GM12891 (cell line): ENCODE measurements around the gene UTP14A.

ENCODE experiments used
- DNase-seq: peaks from one replicate; pipeline ENCODE4 v3.0.0; 2011; ENCODE audit warnings: low spot score; ENCODE audit not compliant: insufficient read length
- FAIRE-seq: peaks from 2 replicates; lab custom pipeline; 2011; peaks lifted over from hg19 to GRCh38; lab: Jason Lieb, UNC
- PAX5 ChIP-seq: IDR thresholded peaks from 2 replicates; pipeline ENCODE4 v1.6.1; 2011; ENCODE audit warnings: low read length, moderate library complexity, mild to moderate bottlenecking; ENCODE audit not compliant: insufficient read depth, severe bottlenecking
- POLR2A ChIP-seq: IDR thresholded peaks from 2 replicates; pipeline ENCODE4 v1.6.1; 2011; ENCODE audit warnings: low read depth, low read length, control low read depth
- POLR2AphosphoS5 ChIP-seq: IDR thresholded peaks from 2 replicates; pipeline ENCODE4 v1.6.1; 2011; ENCODE audit warnings: low read depth, low read length, control low read depth
- POU2F2 ChIP-seq: IDR thresholded peaks from 2 replicates; pipeline ENCODE4 v1.6.1; 2011; ENCODE audit warnings: low read depth, mild to moderate bottlenecking, control low read depth, low read length, moderate library complexity
- SPI1 ChIP-seq: IDR thresholded peaks from 2 replicates; pipeline ENCODE4 v1.6.1; 2011; ENCODE audit warnings: low read depth, low read length, control low read depth
- TAF1 ChIP-seq: IDR thresholded peaks from 2 replicates; pipeline ENCODE4 v1.6.1; 2011; ENCODE audit warnings: low read depth, low read length, control low read depth

Gene UTP14A

DNA sequence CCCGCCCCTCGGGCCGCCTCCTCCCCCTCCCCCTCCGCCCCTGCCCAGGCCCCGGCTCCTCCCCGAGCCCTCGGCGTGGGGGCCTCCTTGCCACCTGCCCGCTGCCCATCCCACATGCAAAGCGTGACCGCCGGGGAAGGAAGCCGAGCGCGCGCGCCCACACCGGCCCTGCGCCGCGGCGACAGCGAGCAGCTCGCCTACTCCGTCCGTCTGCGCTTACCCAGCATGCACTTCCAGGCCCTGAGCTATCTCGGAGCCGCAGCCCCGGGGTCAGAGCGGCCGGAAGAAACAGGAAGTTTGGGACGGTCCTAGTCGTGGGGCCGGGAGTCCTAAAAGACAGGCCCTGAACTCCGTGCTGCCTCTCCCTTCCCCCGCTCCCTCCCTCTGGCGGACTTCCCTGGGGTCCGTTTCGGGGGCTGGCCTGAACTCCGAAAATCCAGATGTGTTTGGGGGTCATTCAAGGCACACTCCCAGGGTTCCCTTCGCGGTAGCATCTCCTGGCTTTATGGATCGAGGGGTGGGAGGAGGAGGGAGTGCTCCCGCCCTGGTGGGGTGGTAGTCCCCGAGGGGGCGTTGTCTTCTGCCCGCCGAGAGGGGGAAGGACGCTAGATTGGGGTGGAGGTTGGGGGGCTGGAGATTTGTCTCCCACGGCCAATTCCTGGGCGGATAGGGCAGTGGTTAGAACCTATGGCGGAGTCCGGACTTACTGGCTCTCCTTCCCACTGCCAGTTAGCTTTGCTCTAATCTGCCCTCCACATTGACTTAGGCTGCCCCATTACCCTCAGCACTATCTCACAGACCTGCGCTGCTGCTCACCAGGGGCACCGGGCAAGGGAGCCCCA, 51.5 kb downstream of the UTP14A start:
- DNase-seq (no peak), FAIRE-seq (peak; percentile 96)
- 0 out of 2 replicates have a peak, but pooled peaks have one; percentile 26 for TF ChIP-seq POLR2A
- no peak for TF ChIP-seq TAF1
- TF ChIP-seq SPI1, result no peak
- no peak for TF ChIP-seq PAX5

DNA sequence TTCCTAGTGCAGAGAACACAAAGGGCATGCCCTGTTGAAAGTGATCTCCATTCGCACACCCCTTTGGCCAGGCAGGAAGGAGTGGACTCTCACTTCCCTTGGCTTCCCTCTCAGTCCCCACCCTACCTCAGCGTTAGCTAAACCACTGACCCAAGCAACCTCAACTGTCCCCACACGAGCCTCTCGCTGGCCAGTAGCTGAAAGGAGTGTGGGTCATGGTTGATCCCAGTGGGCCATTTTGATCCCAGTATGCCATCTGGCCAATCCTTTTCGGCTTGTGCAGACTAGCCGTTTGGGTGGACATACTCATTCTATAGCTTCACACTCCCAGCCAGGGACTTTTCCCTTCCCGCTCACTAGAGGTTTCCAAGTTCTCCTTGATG, 52.1 kb downstream of the UTP14A start:
- DNase-seq (no peak), FAIRE-seq (no peak)
- TF ChIP-seq TAF1, result no peak
- no peak for TF ChIP-seq POLR2AphosphoS5
- TF ChIP-seq POU2F2, result no peak
- TF ChIP-seq POLR2A, result no peak
- no peak for TF ChIP-seq PAX5
- TF ChIP-seq SPI1, result no peak

- DNase-seq, result no peak
- TF ChIP-seq SPI1, result no peak
- no peak for TF ChIP-seq POLR2AphosphoS5
- TF ChIP-seq POLR2A, result no peak
- no peak for TF ChIP-seq POU2F2
- peak; percentile 92 for FAIRE-seq
These were observed 53.0 kb downstream of the UTP14A start for GRCh38 chrX:129958814-129959492.

- no peak for DNase-seq
- TF ChIP-seq TAF1 (no peak), PAX5 (no peak), POLR2AphosphoS5 (no peak), SPI1 (no peak), POU2F2 (no peak), POLR2A (no peak)
- FAIRE-seq, result no peak
These were observed 53.5 kb downstream of the UTP14A start for GRCh38 chrX:129959493-129959832.

GRCh38 chrX:129961180-129962083, 55.5 kb downstream of the UTP14A start:
- FAIRE-seq (peak; percentile 99), DNase-seq (peak; percentile 61)
- TF ChIP-seq POLR2AphosphoS5, result no peak
- no peak for TF ChIP-seq POLR2A
- no peak for TF ChIP-seq PAX5
- no peak for TF ChIP-seq TAF1
- TF ChIP-seq SPI1, result no peak
- no peak for TF ChIP-seq POU2F2

DNA sequence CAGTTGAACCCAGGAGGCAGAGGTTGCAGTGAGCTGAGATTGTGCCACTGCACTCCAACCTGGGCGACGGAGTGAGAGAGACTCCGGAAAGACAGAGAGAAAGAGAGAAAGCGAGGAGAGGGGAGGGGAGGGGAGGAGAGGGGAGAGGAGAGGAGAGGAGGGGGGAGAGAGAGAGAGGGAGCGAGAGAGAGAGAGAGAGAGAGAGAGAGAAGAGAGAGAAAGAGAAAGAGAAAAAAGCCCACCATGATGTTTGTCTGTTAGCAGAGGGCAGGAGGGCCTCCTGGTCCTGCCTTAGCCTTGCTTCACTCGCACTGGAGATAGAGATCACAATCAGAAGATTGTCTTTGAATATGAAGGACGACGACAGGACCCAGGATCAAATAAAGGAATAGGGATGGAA, 57.8 kb downstream of the UTP14A start:
- FAIRE-seq (no peak), DNase-seq (no peak)
- TF ChIP-seq POLR2AphosphoS5, result no peak
- TF ChIP-seq PAX5, result no peak
- no peak for TF ChIP-seq POLR2A

- no peak for FAIRE-seq
- no peak for DNase-seq
- TF ChIP-seq TAF1 (no peak), POU2F2 (no peak), SPI1 (no peak), POLR2AphosphoS5 (no peak), PAX5 (no peak), POLR2A (no peak)
These were observed 59.2 kb downstream of the UTP14A start for GRCh38 chrX:129965166-129965565.

DNA sequence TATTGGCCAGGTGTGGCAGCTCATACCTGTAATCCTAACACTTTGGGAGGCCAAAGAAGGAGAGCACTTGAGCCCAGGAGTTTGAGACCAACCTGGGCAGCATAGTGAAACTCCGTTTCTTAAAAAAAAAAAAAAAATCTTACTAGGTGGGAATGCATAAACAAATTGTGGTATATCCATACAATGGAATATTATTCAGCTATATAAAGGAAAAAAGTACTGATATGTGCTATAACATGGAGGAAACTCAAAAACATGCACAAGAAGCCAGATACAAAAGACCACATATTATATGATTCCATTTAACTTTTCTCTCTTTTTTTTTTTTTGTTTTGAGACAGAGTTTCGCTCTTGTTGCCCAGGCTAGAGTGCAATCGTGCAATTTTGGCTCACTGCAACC, 63.0 kb downstream of the UTP14A start:
- TF ChIP-seq SPI1 (no peak), POLR2AphosphoS5 (no peak), PAX5 (no peak), POLR2A (no peak), TAF1 (no peak), POU2F2 (no peak)
- no peak for DNase-seq
- FAIRE-seq, result no peak

DNA sequence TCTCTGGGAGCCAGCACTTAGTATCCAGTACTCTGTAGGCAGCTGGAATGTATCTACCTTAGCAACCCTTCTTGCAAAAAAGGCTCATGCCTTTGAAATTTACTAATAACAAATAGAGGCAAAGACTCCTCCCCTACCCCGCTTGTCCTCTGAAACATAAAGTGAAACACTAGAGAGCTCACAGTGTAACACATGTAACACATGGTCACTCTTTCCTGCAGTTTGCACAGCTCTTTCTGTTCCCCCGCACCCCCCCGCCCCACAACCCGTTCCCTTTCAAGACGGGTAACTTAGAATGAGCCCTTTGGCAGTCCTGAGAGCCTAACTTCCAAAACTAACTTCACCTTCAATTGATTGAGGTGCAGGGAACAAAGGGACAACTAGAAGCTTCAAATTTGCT, 70.5 kb downstream of the UTP14A start:
- TF ChIP-seq POLR2A (no peak), SPI1 (no peak), PAX5 (no peak)
- no peak for FAIRE-seq
- no peak for DNase-seq
